ENCODE results near the gene TAP2.
A peak's percentile ranks its signal among the peaks of the same experiment; 100 is the strongest.

TAP2 gene

GRCh38 chr6:32851025-32851424 lies 12.5 kb upstream of the TAP2 start:
- Histone ChIP-seq H3F3A (ENCODE audit: insufficient read depth, low read length) (no peaks in the 10 kb centered on the region), H3K4me1 (ENCODE audit: insufficient read depth, low read length, severe bottlenecking) (peaks cover 35% of the 10 kb centered on the region)

GRCh38 chr6:32849126-32849525 lies 10.6 kb upstream of the TAP2 start:
- Histone ChIP-seq H3K4me1 (ENCODE audit: insufficient read depth, low read length, severe bottlenecking) (peaks cover 39% of the 10 kb centered on the region), H3K27me3 (ENCODE audit: insufficient read depth, low read length) (no peaks in the 10 kb centered on the region), H3F3A (ENCODE audit: insufficient read depth, low read length) (no peaks in the 10 kb centered on the region), H3K79me2 (ENCODE audit: insufficient read depth, low read length) (no peaks in the 10 kb centered on the region), H3K4me2 (ENCODE audit: low read length) (no peak overlapping the region), H2AFZ (ENCODE audit: low read length) (no peak overlapping the region), H3K4me3 (ENCODE audit: low read depth, low read length, poor library complexity, severe bottlenecking) (no peak overlapping the region), H3K27ac (ENCODE audit: low read depth, low read length, poor library complexity, severe bottlenecking) (no peak overlapping the region), H3K9ac (ENCODE audit: low read length) (no peak overlapping the region), H4K20me1 (ENCODE audit: insufficient read depth, low read length) (no peaks in the 10 kb centered on the region), H3K9me3 (ENCODE audit: low read length) (no peaks in the 10 kb centered on the region), H3K36me3 (ENCODE audit: insufficient read depth, low read length) (peaks cover 58% of the 10 kb centered on the region), H3K9me2 (ENCODE audit: low read depth, low read length) (no peaks in the 10 kb centered on the region)
- TF ChIP-seq, protein P1, sequence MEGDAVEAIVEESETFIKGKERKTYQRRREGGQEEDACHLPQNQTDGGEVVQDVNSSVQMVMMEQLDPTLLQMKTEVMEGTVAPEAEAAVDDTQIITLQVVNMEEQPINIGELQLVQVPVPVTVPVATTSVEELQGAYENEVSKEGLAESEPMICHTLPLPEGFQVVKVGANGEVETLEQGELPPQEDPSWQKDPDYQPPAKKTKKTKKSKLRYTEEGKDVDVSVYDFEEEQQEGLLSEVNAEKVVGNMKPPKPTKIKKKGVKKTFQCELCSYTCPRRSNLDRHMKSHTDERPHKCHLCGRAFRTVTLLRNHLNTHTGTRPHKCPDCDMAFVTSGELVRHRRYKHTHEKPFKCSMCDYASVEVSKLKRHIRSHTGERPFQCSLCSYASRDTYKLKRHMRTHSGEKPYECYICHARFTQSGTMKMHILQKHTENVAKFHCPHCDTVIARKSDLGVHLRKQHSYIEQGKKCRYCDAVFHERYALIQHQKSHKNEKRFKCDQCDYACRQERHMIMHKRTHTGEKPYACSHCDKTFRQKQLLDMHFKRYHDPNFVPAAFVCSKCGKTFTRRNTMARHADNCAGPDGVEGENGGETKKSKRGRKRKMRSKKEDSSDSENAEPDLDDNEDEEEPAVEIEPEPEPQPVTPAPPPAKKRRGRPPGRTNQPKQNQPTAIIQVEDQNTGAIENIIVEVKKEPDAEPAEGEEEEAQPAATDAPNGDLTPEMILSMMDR (IDR thresholded peaks at IDR 0.05; ENCODE audit: low read length), result no peak
- no peak for TF ChIP-seq EZH2 (IDR thresholded peaks at IDR 0.05; ENCODE audit: borderline replicate concordance, low read length)

More at GRCh38 chr6:32851025-32851424, 12.5 kb upstream of the TAP2 start:
- H3K4me2 ChIP-seq (ENCODE audit: low read length), result peak overlapping the region; percentile 98; the same call in 1 of the 2 replicates
- no peaks in the 10 kb centered on the region for H3K9me2 ChIP-seq (ENCODE audit: low read depth, low read length)
- H4K20me1 ChIP-seq (ENCODE audit: insufficient read depth, low read length), result no peaks in the 10 kb centered on the region
- H3K9me3 ChIP-seq (ENCODE audit: low read length), result no peaks in the 10 kb centered on the region
- TF ChIP-seq, protein P1 (IDR thresholded peaks at IDR 0.05; ENCODE audit: low read length), result no peak
- TF ChIP-seq EZH2 (IDR thresholded peaks at IDR 0.05; ENCODE audit: borderline replicate concordance, low read length), result no peak
- H3K27me3 ChIP-seq (ENCODE audit: insufficient read depth, low read length), result no peaks in the 10 kb centered on the region
- H3K79me2 ChIP-seq (ENCODE audit: insufficient read depth, low read length), result no peaks in the 10 kb centered on the region
- peaks cover 53% of the 10 kb centered on the region for H3K36me3 ChIP-seq (ENCODE audit: insufficient read depth, low read length)
- no peak overlapping the region for H3K27ac ChIP-seq (ENCODE audit: low read depth, low read length, poor library complexity, severe bottlenecking)
- no peak overlapping the region for H3K9ac ChIP-seq (ENCODE audit: low read length)
- no peak overlapping the region for H3K4me3 ChIP-seq (ENCODE audit: low read depth, low read length, poor library complexity, severe bottlenecking)
- H2AFZ ChIP-seq (ENCODE audit: low read length), result no peak overlapping the region

- Histone ChIP-seq H3K9ac (ENCODE audit: low read length) (no peak overlapping the region), H3K4me1 (ENCODE audit: insufficient read depth, low read length, severe bottlenecking) (peaks cover 49% of the 10 kb centered on the region), H3K27me3 (ENCODE audit: insufficient read depth, low read length) (no peaks in the 10 kb centered on the region), H3K27ac (ENCODE audit: low read depth, low read length, poor library complexity, severe bottlenecking) (no peak overlapping the region), H3K4me2 (ENCODE audit: low read length) (no peak overlapping the region), H3K79me2 (ENCODE audit: insufficient read depth, low read length) (no peaks in the 10 kb centered on the region), H3K4me3 (ENCODE audit: low read depth, low read length, poor library complexity, severe bottlenecking) (no peak overlapping the region), H2AFZ (ENCODE audit: low read length) (no peak overlapping the region), H3K9me3 (ENCODE audit: low read length) (no peaks in the 10 kb centered on the region), H3K36me3 (ENCODE audit: insufficient read depth, low read length) (peaks cover 58% of the 10 kb centered on the region), H4K20me1 (ENCODE audit: insufficient read depth, low read length) (no peaks in the 10 kb centered on the region), H3K9me2 (ENCODE audit: low read depth, low read length) (no peaks in the 10 kb centered on the region), H3F3A (ENCODE audit: insufficient read depth, low read length) (no peaks in the 10 kb centered on the region)
- TF ChIP-seq, protein P1 (IDR thresholded peaks at IDR 0.05; ENCODE audit: low read length), result no peak
- no peak for TF ChIP-seq EZH2 (IDR thresholded peaks at IDR 0.05; ENCODE audit: borderline replicate concordance, low read length)
Observed at GRCh38 chr6:32847795-32848194, 9.3 kb upstream of the TAP2 start.

Data from OCI-LY1 (cell line).